Adrenal gland (tissue), 12 donors: ENCODE results near the gene PTPN14. TPM values are rescaled to one million over a fixed set of nuclear protein-coding genes. Genes with fewer than 3 reads are reported as not detected.

Experiments used
- DNase-seq, 7 donors: peaks; one replicate each; pipeline ENCODE4 v3.0.0-alpha.2; 2019 to 2020
- H3K27ac ChIP-seq, 5 donors: fragments of 200-600 bp; sonication (generic) in 4 of 5; 1 replicate in 3 of 5; 2 replicates in 2 of 5; pipeline versions ENCODE4 v1.5.1 to v1.8.0; 2016 to 2020; ENCODE audit warnings: mild to moderate bottlenecking in 1 of 5
- H3K27me3 ChIP-seq: fragments of 200-600 bp; 2 replicates; pipeline ENCODE4 v1.8.0; 2021
- H3K36me3 ChIP-seq, 2 donors: fragments of 200-600 bp; replicated peaks in 1 of 2; 1 replicate in 1 of 2; 2 replicates in 1 of 2; pipeline versions ENCODE4 v1.5.1 to v1.8.0; 2018 to 2022
- H3K4me1 ChIP-seq, 2 donors: fragments of 200-600 bp; replicated peaks in 1 of 2; 1 replicate in 1 of 2; 2 replicates in 1 of 2; pipeline versions ENCODE4 v1.5.1 to v1.8.0; 2018 to 2021
- H3K4me3 ChIP-seq, 4 donors: fragments of 200-600 bp; sonication (generic) in 3 of 4; one replicate each; pipeline ENCODE4 v1.5.1; 2016 to 2018
- H3K9me3 ChIP-seq, 3 donors: fragments of 200-600 bp; sonication (generic) in 1 of 3; replicated peaks in 1 of 3; 1 replicate in 2 of 3; 2 replicates in 1 of 3; pipeline versions ENCODE4 v1.5.1 to v1.8.0; 2016 to 2021
- CTCF ChIP-seq, 6 experiments: fragments of 450-650 bp in 4 of 6; fragments of 200-600 bp in 2 of 6; sonication (generic) in 1 of 6; IDR thresholded peaks; 1 replicate in 5 of 6; 2 replicates in 1 of 6; pipeline versions ENCODE4 v1.5.1 to v1.8.0; 2016 to 2021; ENCODE audit warnings: antibody characterized with exemption in 6 of 6, mild to moderate bottlenecking in 2 of 6, moderate library complexity in 1 of 6
- POLR2A ChIP-seq, 2 donors: fragments of 450-650 bp; IDR thresholded peaks; one replicate each; pipeline ENCODE4 v1.6.1; 2017; ENCODE audit warnings: antibody characterized with exemption in 2 of 2, mild to moderate bottlenecking in 2 of 2, moderate library complexity in 1 of 2
- WGBS, 4 donors: extraction: QIAGEN DNeasy Blood & Tissue Kit in 2 of 4; methylation state at CpG; one replicate each; pipeline versions ENCODE4 v1.1.5 to v1.1.7; 2013 to 2017; 5-methylcytosine and 5-hydroxymethylcytosine counted together
- intact Hi-C, 2 donors: fragments of 100-400 bp; cut with DNase I; formaldehyde crosslinking; loops; one replicate each; pipeline versions ENCODE4 v1.14.1 to v1.15.0; 2022 to 2023
- polyA plus RNA-seq, 3 donors: library from polyadenylated mRNA; stranded (reverse); fragments of 200-250 nt in 2 of 3; fragments of 350-450 nt in 1 of 3; fragmentation: Illumina TruSeq in 1 of 3; extraction: RNeasy Lipid Tissue Mini Kit (QIAGEN cat#74804) in 1 of 3; gene quantifications; one replicate each; pipeline ENCODE4 v1.2.3, GENCODE V29; 2013 to 2014
- total RNA-seq, 9 donors: library from RNA; depleted of rRNA in 4 of 9; stranded (reverse); fragments of >200 nt in 4 of 9; fragments of 120-200 nt in 1 of 9; fragmentation: NEBNext Ultra II Directional in 1 of 9; extraction: Animal tissue kit (Norgen Biotek cat#: 25700) in 1 of 9; gene quantifications; one replicate each; pipeline versions ENCODE4 v1.1.0 to v1.2.4, GENCODE V29; 2013 to 2023
- donor health status: healthy with polysubstance abuse.
- donor health status: Bipolar disorder and iron deficiency.
- donor health status: DM: yes; HTN: yes; CAD: no.
- donor health status: DM: no; HTN: no; CAD: no.
- donor health status: DM: no; HTN: no; CAD: no.
- donor health status: DM: yes; HTN: yes; CAD: no.

Gene PTPN14
- total and polyA plus RNA-seq, 12 donors, result 7.9 to 96.2 (median 32.0) TPM

GRCh38 chr1:214541693-214542092, 9.7 kb downstream of the PTPN14 start:
- Histone ChIP-seq H3K27ac (no peak overlapping the region), H3K4me1 (peaks cover 4 to 10% of the 10 kb centered on the region in 2 donors)
- DNase-seq, result no peak

GRCh38 chr1:214541206-214541605, 10.2 kb downstream of the PTPN14 start:
- Histone ChIP-seq H3K27ac (no peak overlapping the region), H3K4me3 (no peak overlapping the region), H3K9me3 (no peaks in the 10 kb centered on the region), H3K36me3 (no peaks in the 10 kb centered on the region), H3K27me3 (no peaks in the 10 kb centered on the region), H3K4me1 (peaks cover 4 to 15% of the 10 kb centered on the region in 2 donors)
- no peak for TF ChIP-seq POLR2A (IDR thresholded peaks at IDR 0.05)
- no peak for TF ChIP-seq CTCF (IDR thresholded peaks at IDR 0.05)
- no peak for DNase-seq
- intact Hi-C loops, result no loop called here
- WGBS, 4 donors, result 94 to 97% (median 96%) methylated on average over 2 of the region's 2 CpGs

More at GRCh38 chr1:214541693-214542092, 9.7 kb downstream of the PTPN14 start:
- no peaks in the 10 kb centered on the region for H3K36me3 ChIP-seq
- no peaks in the 10 kb centered on the region for H3K9me3 ChIP-seq
- TF ChIP-seq POLR2A (IDR thresholded peaks at IDR 0.05) (no peak), CTCF (IDR thresholded peaks at IDR 0.05) (no peak)
- no peak overlapping the region for H3K4me3 ChIP-seq
- no peaks in the 10 kb centered on the region for H3K27me3 ChIP-seq
- WGBS, 4 donors, result 68 to 81% (median 74%) methylated on average over 2 of the region's 2 CpGs
- intact Hi-C loops, result no loop called here

GRCh38 chr1:214540324-214540723, 11.1 kb downstream of the PTPN14 start:
- no peak overlapping the region for H3K4me3 ChIP-seq
- no peaks in the 10 kb centered on the region for H3K36me3 ChIP-seq
- H3K27me3 ChIP-seq, result no peaks in the 10 kb centered on the region
- no peak overlapping the region for H3K27ac ChIP-seq
- H3K4me1 ChIP-seq, result peaks cover 4 to 15% of the 10 kb centered on the region in 2 donors
- no peaks in the 10 kb centered on the region for H3K9me3 ChIP-seq
- WGBS, 4 donors, result 81 to 90% (median 83%) methylated on average over 5 of the region's 5 CpGs
- DNase-seq, result no peak
- TF ChIP-seq CTCF (IDR thresholded peaks at IDR 0.05) (no peak), POLR2A (IDR thresholded peaks at IDR 0.05) (no peak)
- intact Hi-C loops, result no loop called here

GRCh38 chr1:214538496-214538895, 12.9 kb downstream of the PTPN14 start:
- no peaks in the 10 kb centered on the region for H3K9me3 ChIP-seq
- H3K36me3 ChIP-seq, result no peaks in the 10 kb centered on the region
- intact Hi-C loops, result no loop called here
- H3K27ac ChIP-seq, result no peak overlapping the region
- peaks cover 4 to 15% of the 10 kb centered on the region in 2 donors for H3K4me1 ChIP-seq
- H3K4me3 ChIP-seq, result no peak overlapping the region
- TF ChIP-seq POLR2A (IDR thresholded peaks at IDR 0.05) (no peak), CTCF (IDR thresholded peaks at IDR 0.05) (no peak)
- WGBS, 4 donors, result 75 to 78% (median 76%) methylated on average over 3 of the region's 3 CpGs
- no peak for DNase-seq
- no peaks in the 10 kb centered on the region for H3K27me3 ChIP-seq
